ENCODE measurements around the gene ADAMTS7. TPM values are rescaled to one million over a fixed set of nuclear protein-coding genes. Genes with fewer than 3 reads are reported as not detected.
"Not testable (repeated sequence)": the region's sequence is repeated elsewhere in the genome, so short reads cannot be mapped to it uniquely, and the experiment has no call there.

The ADAMTS7 gene
- polyA plus RNA-seq, 5 donors = 25.5 to 47.2 (median 34.1) TPM

DNA sequence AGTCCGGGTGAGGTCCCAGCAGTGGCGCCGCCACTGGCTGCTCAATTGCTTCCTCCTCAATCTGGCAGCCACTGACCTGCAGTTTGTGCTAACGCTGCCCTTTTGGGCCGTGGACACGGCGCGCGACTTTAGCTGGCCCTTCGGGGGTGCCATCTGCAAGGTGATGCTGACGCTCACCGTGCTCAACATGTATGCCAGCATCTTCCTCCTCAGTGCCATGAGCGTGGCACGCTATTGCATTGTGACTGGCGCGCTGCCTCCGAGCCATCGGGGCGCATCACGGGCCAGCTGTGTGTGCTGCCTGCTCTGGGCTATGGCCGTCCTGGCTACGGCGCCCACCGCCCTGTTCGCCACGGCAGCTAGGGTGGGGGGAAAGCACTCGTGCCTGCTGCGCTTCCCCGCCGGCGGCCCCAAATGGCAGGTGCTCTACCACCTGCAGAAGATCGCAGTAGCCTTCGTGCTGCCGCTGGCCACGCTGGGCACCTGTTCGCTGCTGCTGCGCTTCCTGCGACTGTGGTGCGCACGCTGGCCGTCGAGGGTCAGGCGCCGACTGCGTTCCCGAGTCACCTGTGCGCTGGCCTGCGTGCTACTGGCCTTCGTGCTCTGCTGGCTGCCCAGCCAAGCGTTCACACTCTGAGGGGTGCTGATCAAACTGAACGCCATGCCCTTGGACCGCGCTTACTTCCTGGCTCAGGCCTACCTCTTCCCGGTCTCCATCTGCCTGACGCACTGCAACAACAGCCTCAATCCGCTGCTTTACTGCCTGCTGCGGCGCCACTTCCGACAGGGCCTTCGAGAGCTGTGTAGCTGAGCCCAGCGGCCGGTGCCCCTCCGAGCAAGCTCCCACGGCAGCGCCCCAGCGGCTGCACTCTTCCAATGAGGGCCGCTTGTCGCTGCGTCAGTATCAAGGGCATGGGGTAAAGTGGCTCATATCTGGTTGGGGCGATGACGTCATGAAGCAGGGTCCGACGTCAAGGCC, 20.3 kb upstream of the ADAMTS7 start:
- DNase-seq = no peak

DNA sequence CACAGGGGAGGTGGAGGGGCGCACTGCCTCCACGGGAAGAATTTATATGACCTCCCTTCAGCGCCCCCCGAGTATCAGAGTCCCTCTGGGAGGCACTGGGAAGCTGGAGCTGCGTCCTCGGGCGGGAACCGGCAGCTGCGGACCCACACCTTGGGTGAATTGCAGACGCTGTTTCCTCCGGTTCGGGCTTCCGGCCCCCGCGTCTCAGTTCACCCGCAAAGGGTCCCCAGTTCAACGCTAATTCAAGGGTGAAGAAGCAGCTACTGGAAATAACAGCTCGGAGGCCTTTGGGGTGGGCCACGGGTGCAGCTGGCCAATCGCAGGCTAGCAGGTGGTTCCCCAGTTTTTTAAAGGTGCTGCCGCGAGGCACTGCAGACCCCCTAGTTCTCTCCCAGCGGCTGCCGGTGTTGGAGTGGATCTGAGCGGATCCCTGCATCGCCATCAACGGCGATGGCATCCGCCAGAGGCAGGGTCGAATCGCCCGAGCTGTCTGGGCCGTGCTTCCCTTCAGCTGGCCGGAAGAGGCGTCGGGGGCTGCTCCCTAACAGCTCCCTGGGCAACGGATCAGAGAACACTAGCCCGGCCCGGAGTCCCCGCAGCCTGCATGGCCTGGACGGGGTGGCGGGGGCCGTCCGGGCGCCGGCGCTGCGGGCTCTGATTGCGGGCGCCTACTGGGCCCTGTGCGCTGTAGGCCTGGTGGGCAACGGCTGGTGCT, 19.4 kb upstream of the ADAMTS7 start:
- no peak for DNase-seq

DNA sequence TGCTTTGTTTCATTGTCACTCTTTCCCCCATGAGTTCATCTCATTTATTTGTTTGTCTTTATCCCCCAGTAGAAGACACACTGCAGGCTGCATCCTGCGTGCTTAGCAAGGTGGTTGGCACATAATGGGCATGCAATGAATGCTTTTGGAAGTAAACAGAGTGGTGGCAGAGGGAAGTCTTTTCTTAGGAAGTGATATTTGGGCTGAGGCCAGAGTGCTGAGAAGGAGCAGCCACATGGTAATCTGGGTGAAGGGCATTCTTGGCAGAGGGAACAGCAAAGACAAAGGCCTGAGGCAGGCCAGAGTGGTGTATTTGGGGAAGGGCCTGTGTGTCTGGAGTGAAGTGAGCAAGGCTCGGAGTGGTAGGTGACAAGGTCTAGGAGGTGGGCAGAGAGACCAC, 17.7 kb upstream of the ADAMTS7 start:
- no peak for DNase-seq

DNA sequence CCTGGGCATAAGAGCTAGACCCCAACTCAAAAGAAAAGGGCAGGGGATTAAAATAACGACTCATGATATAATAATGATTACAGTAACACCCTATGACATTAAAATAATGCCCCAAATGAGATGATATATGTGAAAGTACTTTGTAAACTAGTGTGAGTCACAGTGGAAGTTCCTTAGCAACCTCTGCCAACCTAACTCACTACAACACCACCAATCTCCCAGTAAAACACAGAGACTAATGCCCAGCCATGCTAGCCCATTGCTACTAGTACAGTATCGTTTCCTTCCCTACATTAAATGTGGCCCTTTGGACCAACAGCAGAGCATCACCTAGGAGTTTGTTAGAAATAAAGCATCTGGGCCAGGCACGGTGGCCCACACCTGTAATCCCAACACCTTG, 11.2 kb upstream of the ADAMTS7 start:
- DNase-seq = no peak

DNA sequence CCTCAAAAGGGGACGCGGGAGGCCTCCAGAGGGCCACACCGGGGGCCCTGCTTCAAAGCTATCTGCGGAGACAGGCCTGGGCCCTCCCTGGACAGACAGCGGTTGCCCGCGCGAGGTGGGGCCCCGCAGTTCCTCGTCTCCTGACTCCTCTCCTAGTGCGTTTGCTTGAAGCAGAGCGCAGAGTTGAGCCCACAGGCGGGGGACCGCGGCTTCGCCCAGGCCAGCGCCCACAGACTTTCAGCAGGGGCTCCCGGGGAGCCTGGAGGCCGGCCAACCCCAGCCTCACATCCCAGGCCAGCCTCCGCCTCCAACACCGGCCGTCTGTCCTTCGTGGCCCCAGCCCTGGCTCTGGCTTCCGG, 540 bp upstream of the ADAMTS7 start:
- DNase-seq = peak in 1 of 2 donors; percentile 11

DNA sequence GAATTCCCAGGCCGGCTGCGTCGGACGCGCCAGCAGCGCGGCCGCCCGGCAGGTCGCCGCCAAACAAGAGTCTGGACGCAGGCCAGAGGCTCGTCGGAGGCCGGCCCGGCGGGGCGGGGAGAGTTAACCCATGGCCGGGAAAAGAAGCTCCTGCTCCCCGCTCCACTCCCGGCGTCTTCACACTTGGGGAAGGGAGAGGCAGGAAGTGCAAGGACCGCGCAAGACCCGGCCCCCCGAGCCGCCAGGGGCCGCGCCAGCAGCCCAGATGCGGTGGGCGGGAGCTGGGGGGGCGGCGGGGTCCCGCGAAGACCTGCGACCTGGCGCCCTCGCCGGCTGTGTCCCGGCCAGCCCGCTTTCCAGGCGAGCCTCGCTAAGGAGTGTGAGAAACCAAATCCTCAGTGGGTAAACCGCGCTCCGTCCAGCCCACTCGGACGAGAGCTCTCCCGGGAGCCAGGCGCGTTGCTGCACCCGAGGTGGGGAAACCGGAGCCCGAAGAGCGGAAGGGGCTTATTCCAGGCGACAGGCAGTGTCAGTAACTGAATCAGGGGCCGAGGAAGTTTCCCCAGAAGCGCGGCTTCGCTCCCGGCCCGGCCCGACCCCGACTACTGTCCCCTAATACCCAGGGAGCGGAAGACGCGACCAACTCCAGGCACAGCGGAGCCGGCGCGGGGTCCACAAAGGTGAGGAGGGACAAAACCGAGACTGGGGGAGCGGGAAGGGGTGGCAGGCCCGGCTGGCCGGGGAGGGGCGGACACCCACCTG, 721 bp downstream of the ADAMTS7 start:
- DNase-seq = peak; percentile 60 to 63

DNA sequence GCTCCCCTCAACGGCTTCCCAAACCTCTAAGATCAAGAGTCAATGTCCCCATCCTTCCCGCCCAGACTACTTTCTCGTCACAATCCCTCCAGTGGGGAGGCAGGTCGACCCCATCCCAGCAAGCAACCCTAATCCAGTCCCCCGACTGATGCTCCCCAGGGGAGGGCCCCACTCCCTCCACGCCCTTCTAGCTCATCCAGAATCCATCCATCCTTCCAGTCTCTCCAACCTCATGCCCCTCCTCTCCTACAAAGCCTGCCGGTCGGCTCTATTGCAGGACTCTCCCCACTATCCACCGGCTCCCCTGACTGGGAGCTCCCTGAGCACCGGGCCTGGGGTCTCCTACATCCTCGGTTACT, 1.3 kb downstream of the ADAMTS7 start:
- DNase-seq = no peak

DNA sequence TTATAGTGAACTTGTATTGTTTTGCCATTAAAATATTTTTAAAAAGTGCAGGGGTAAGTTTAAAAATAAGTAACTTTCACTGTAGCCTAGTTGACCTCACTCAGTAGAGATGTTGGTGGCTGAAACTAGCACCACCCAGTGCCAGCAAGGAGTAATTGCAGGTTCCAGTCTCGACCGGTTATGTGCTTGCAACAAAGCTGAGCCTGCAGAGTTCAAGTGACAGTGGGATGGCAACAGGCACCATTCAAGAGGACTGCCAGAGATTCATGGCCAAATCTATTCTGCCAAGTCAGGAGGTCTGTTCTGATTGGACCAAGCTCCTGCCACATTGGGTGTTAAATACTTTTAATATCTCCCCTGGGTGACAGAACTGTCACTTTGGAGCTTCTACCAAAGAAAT, 2.7 kb downstream of the ADAMTS7 start:
- no peak for DNase-seq

DNA sequence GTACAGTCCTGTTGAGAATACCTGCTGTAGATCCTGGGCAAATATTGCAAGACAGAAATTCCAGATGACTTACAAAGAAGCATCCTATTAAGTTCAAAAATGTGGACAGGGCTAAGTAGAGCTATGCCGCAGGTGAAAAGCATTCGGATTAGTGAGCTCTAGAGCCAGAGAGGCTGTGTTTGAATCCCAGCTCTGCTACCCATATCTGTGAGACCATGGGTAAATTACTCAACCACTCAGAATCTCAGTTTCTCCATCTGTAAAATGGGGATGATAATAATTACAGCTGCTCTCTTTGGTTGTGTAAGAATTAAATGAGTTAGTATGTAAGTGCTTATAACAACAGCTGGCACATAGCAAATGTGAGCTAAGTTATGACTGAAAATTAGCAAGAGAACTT, 3.9 kb downstream of the ADAMTS7 start:
- no peak for DNase-seq

DNA sequence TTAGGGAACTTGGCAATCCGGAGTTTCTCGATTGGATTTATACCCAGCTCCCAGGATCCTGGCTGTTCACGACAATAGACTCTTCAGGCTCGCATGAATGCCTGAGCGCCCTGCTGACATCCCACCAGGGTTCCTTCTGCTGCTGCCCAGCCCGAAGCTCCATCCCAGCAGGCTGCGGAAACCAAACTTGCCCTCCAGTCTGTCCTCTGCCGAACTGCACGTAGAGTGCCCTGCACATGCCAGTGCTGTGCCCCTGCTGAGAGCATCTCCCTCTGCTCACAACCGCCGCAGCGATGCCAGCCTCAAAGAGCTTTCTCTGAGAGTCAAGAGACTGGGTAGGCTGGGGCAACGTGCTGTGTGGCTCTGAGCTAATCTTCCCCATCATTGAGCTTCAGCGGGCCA, 6.9 kb downstream of the ADAMTS7 start:
- no peak for DNase-seq

DNA sequence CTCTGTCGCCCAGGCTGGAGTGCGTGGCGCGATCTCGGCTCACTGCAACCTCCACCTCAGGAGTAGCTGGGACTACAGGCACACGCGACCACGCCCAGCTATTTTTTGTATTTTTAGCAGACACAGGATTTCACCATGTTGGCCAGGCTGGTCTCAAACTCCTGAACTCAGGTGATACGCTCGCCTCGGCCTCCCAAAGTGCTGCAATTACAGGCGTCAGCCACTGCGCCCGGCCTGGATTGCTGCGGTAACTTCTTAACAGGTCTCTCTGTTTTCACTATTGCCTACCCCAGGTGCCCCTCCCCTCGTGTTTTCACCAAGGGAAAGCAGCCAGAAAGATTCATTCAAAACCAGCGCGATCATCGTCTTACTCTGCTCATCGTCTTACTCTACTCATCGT, 10.5 kb downstream of the ADAMTS7 start:
- DNase-seq = no peak

DNA sequence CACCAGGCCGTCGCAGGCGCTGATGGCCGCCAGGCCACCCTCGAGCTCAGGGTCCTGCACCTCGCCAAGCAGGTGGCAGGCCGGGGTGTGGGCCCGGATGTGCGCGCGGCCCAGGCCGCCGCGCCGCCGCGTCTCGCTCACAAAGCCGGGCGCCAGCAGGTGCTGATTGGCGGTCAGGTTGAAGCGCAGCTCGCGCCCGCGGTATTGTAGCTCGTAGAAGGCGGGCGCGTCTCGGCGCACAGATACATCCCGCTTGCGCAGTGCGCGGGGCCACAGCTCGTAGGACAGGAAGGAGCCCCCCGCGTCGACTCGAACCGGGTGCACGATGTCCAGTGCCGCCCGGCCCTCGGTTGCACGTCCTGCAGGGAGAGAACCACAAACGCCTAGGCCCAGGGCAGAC, 11.1 kb downstream of the ADAMTS7 start:
- DNase-seq = no peak

DNA sequence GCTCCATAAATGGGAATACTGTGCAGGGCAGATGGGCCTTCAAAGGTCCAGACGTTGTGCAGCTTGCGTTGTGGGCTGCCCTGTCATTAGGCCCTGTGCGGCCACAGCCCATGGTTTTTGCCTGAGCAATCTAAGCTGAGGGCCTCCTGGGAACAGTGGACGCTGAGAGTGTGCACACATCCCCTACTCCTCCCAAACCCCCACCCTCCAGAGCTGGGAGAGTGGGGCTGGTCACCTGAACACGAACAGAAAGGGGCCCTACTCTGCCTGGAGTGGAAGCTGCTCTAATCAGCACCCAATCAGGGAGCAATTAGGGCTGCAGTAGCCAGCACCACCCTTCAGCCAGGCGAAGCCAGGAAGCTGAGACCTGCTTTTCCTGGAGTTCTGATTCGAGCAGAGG, 12.2 kb downstream of the ADAMTS7 start:
- DNase-seq = not testable (repeated sequence)

DNA sequence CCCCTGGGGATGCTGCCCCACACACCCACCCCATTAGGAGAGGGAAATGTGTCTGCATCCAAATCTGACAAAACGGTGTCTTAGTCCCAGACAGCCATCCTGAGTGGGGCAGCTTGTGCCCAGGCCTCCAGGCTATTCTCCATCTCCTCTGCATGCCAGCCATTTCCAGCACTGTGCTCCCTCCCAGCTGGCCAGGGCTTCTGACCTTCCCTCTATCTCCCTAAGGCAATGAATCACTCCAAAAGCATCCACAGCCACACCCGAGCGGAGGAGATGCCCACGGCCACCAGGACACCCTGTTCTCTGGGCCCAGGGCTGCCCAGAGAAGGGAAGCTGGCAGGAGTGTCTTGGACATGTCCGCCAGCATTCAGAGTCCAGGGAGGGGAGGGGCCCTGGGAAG, 12.9 kb downstream of the ADAMTS7 start:
- DNase-seq = not testable (repeated sequence)

DNA sequence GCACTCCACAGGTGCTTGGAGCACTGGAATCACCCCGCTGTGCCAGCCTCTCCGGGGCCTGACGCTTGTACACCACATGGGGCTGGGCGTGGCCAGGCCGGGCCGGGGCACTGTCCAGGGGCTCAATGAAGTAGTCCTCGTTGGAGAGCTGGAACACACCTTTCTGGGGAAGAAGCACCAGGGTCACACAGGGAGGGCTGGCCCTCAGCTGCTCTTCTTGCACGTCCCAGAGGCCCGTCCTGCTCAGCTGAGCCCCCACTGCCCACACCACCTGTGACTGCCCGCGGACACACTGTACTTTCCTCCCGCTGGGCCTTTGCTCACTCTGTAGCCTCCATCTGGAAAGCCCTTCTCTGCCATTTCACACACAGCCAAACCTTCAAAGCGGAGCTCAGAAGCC, 13.3 kb downstream of the ADAMTS7 start:
- no peak for DNase-seq

DNA sequence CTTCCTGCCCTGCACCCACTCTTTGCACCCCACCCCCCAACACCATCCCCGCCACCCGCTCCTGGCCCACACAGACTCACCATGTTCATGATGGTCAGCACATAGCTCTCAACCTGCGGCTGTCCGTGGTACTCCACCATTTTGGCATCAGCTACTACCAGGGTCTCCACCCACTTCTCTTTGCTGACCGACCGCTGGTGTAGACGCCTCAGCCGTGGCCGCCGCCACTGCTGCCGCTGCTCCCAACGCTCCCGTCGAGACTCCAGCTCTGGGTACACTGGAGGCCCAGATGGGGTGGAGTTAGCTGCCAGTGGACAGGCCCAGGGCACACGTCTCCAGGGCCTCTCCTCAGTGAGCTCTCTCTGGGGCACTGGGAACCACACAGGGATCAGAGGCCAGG, 14.8 kb downstream of the ADAMTS7 start:
- DNase-seq = no peak

DNA sequence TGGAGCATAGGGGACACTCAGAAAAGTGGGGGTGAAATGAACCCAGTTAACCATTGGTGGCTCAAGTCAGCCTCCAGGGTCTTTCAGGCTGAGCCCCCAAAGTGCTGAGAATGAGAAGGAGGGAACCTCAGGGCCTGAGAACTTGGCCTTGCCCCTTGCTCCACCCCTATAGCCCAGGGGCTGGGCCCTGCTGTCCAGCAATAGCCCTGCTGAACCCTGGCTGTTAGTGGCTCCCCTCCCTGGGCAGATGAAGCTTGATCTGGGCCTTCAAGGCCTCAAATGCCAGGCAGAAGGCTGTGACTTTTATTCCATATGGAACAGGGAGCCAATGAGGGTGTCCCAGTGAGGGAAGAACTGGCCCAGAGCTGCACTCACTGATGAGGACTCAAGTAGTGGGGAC, 16.2 kb downstream of the ADAMTS7 start:
- DNase-seq = no peak

DNA sequence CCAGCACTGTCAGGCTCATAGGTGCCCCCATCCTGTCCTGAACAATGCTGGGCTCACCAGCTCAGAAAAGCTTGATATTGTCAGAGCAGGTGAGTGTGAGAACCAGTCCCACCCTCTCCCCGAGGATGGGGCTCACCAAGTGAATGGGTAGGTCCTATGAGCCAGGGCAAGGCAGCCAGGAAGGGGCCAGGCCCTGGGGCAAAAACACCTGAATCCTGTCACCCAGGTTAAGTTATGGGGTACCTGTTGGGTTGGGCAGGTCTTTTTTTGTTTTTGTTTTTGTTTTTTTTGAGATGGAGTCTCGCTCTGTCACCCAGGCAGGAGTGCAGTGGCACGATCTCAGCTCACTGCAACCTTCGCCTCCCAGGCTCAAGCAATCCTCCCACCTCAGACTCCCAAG, 16.8 kb downstream of the ADAMTS7 start:
- not testable (repeated sequence) for DNase-seq

DNA sequence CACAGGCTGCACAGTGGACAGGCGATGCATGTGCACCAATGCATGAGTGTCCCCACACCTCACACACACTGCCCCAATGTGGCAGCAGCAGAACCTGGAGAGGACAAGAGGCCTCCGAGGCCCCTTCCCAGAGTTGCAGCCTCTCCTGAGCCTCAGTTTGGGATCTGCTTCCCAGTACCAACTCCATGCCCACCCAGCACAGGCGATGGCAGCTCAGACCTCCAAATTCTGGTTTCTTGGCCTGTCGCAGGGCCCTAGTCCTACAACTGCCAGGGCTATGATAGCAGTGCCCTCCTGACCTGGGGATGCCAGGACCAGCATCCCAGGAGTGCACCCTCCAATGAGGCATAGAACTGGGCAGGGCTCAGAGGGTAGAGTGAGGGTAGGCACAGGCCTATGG, 19.9 kb downstream of the ADAMTS7 start:
- DNase-seq = no peak

DNA sequence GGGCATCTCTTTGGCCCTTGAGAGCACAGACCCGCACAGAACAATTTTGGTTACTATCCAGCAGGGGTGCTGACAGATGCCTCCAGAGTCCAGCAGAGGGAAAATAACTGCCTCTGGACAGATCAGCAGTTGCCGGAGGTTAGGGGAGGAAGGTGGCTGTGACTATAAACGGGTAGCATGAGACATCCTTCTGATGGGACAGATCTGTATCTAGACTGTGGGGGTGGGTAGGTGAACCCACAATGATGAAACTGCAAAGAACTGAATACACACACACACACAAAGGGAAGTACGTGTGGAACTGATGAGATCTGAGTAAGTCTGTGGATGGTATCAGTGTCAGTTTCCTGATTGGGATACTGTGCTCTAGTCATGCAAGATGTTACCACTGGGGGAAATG, 21.2 kb downstream of the ADAMTS7 start:
- DNase-seq = no peak

DNA sequence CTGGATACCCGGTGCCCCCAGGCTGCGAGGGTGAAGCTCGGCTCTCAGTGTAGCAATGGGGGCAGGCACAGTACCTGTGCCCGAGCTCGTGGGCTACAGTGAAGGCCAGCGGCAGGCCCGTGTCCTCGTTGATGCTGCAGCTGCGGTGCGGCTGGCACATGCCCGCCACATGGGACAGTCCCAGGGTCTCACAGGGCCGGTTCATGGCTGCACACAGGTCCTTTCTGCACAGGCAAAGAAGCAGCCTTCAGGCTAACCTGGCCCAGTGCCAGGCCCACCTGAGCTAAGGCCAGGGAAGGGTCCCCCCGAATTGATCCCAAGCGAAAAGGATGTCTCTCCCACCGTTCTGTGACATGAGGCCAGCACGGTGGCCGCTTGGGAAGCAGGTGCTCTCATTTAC, 21.6 kb downstream of the ADAMTS7 start:
- no peak for DNase-seq

DNA sequence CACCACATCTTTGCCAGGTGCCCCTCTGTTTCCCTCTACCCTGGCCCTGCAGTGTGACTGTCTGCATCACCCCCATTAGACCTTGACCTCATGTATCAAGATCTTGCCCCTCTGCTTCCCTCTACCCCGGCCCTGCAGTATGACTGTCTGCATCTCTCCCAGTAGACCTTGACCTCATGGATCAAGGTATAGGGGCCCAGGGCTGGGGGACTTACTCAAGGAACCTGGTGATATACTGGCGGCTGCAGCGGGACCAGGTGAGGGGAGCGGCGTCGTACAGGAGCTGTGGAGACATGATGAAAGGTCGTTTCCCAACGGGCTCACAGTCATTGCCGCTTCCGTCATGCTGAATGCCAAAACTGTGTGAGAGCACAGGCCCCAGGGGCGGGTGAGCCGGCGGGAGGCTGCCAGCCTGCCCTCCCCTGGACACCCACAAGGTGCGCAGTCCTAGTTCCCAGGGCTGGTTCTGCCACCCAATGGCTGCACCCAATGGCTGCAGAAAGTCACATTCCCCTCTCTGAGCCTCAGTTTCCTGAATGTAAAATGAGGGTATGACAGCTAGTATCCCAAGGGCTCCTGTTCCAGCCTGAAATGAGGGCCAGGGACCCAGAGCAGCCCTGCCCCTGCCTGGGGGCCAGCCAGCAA, 23.1 kb downstream of the ADAMTS7 start:
- no peak for DNase-seq
